IMR-90 (cell line): ENCODE results near the gene PDE6H. TPM values are rescaled to one million over a fixed set of nuclear protein-coding genes. Genes with fewer than 3 reads are reported as not detected.

ENCODE experiments used
- ATAC-seq: fragments of 200-7000 bp; cut with Tn5 transposase; 2 replicates; pipeline ENCODE4 v1.9.1; 2020; ENCODE audit warnings: low read depth, mild to moderate bottlenecking, moderate library complexity
- BruUV-seq: library from RNA; stranded (reverse); fragments of 400-500 nt; replicated peaks from 2 replicates; lab custom pipeline; 2021; lab: Mats Ljungman, UMichigan
- CTCF ChIA-PET: fragments of 300-600 bp; formaldehyde crosslinking; extraction: SDS; loops from one replicate; lab custom pipeline; 2021; ENCODE audit warnings: antibody characterized with exemption; lab: Yijun Ruan, JAX
- POLR2A ChIA-PET: fragments of 300-600 bp; sonication (Branson Sonifier 250); formaldehyde crosslinking; loops from one replicate; lab custom pipeline; 2022; ENCODE audit warnings: antibody characterized with exemption; ENCODE audit not compliant: unreplicated experiment; lab: Charles Lee
- DNase-seq: peaks from one replicate; pipeline ENCODE4 v3.0.0; 2013
- H2AFZ ChIP-seq: replicated peaks from 2 replicates; pipeline ENCODE3; 2013; ENCODE audit warnings: low read length, mild to moderate bottlenecking; ENCODE audit not compliant: poor library complexity
- H2AK5ac ChIP-seq: 2 replicates; pipeline ENCODE4 v1.6.1; 2013; ENCODE audit warnings: low read depth, low read length, inconsistent platforms
- H2AK9ac ChIP-seq: replicated peaks from 2 replicates; pipeline ENCODE3; 2013; ENCODE audit warnings: mild to moderate bottlenecking, low read depth, low read length, moderate library complexity; ENCODE audit not compliant: poor library complexity
- H2BK120ac ChIP-seq: 2 replicates; pipeline ENCODE4 v1.6.1; 2013; ENCODE audit warnings: low read depth, low read length, inconsistent platforms
- H2BK15ac ChIP-seq: 3 replicates; pipeline ENCODE4 v1.6.1; 2013; ENCODE audit warnings: low read depth, low read length, inconsistent platforms
- H2BK20ac ChIP-seq: 2 replicates; pipeline ENCODE4 v1.6.1; 2013; ENCODE audit warnings: low read depth, mild to moderate bottlenecking, inconsistent platforms, low read length, moderate library complexity
- H2BK5ac ChIP-seq: 2 replicates; pipeline ENCODE4 v1.6.1; 2013; ENCODE audit warnings: mild to moderate bottlenecking, low read depth, low read length, inconsistent platforms; ENCODE audit not compliant: poor library complexity, severe bottlenecking
- H3K14ac ChIP-seq: replicated peaks from 2 replicates; pipeline ENCODE4 v1.6.1; 2013; ENCODE audit warnings: low read depth, low read length, inconsistent platforms
- H3K18ac ChIP-seq: 2 replicates; pipeline ENCODE4 v1.6.1; 2013; ENCODE audit warnings: low read depth, low read length, control low read depth
- H3K23ac ChIP-seq: 2 replicates; pipeline ENCODE4 v1.6.1; 2013; ENCODE audit warnings: low read depth, low read length, inconsistent platforms
- H3K27ac ChIP-seq: 2 replicates; pipeline ENCODE4 v1.5.1; 2013; ENCODE audit warnings: mild to moderate bottlenecking, control low read depth, low read length; ENCODE audit not compliant: insufficient read depth
- H3K27me3 ChIP-seq: 2 replicates; pipeline ENCODE4 v1.6.1; 2013; ENCODE audit warnings: low read length; ENCODE audit not compliant: control insufficient read depth, insufficient read depth
- H3K36me3 ChIP-seq: 2 replicates; pipeline ENCODE4 v1.6.1; 2013; ENCODE audit warnings: low read length, mixed read lengths; ENCODE audit not compliant: control insufficient read depth, insufficient read depth
- H3K4ac ChIP-seq: 2 replicates; pipeline ENCODE4 v1.6.1; 2013; ENCODE audit warnings: low read depth, low read length, inconsistent platforms
- H3K4me1 ChIP-seq: 2 replicates; pipeline ENCODE4 v1.6.1; 2013; ENCODE audit warnings: low read length, mixed read lengths; ENCODE audit not compliant: control insufficient read depth, insufficient read depth
- H3K4me2 ChIP-seq: 2 replicates; pipeline ENCODE4 v1.6.1; 2013; ENCODE audit warnings: low read depth, mild to moderate bottlenecking, control low read depth, low read length, moderate library complexity
- H3K4me3 ChIP-seq: 2 replicates; pipeline ENCODE4 v1.5.1; 2013; ENCODE audit warnings: low read depth, mild to moderate bottlenecking, control low read depth, low read length, moderate library complexity; ENCODE audit not compliant: insufficient read depth
- H3K56ac ChIP-seq: 2 replicates; pipeline ENCODE4 v1.6.1; 2013; ENCODE audit warnings: low read length, inconsistent platforms; ENCODE audit not compliant: insufficient read depth; ENCODE audit errors: extremely low read depth
- H3K79me1 ChIP-seq, 2 experiments: 2 replicates each; pipeline ENCODE4 v1.6.1; 2013; ENCODE audit warnings: low read length in 2 of 2, inconsistent platforms in 1 of 2, low read depth in 1 of 2
- H3K9ac ChIP-seq: 2 replicates; pipeline ENCODE4 v1.6.1; 2013; ENCODE audit warnings: low read depth, low read length, control low read depth
- H3K9me1 ChIP-seq: 2 replicates; pipeline ENCODE4 v1.6.1; 2013; ENCODE audit warnings: low read length, inconsistent platforms; ENCODE audit not compliant: insufficient read depth
- H3K9me3 ChIP-seq: 2 replicates; pipeline ENCODE4 v1.6.1; 2013; ENCODE audit warnings: low read length; ENCODE audit not compliant: control insufficient read depth, insufficient read depth
- H4K20me1 ChIP-seq: 2 replicates; pipeline ENCODE4 v1.6.1; 2013; ENCODE audit warnings: low read length, inconsistent platforms; ENCODE audit not compliant: insufficient read depth
- H4K5ac ChIP-seq: 2 replicates; pipeline ENCODE4 v1.6.1; 2013; ENCODE audit warnings: mild to moderate bottlenecking, low read depth, low read length, control low read depth
- H4K8ac ChIP-seq, 2 experiments: 2 replicates each; pipeline ENCODE4 v1.6.1; 2013; ENCODE audit warnings: low read depth in 2 of 2, low read length in 2 of 2, control low read depth in 1 of 2, inconsistent platforms in 1 of 2
- H4K91ac ChIP-seq: 2 replicates; pipeline ENCODE4 v1.6.1; 2013; ENCODE audit warnings: low read depth, low read length, inconsistent platforms; ENCODE audit not compliant: insufficient read depth
- BHLHE40 ChIP-seq: fragments of 150-350 bp; IDR thresholded peaks from 2 replicates; pipeline ENCODE4 v1.6.1; 2016; ENCODE audit warnings: mild to moderate bottlenecking, low read depth, low read length
- CEBPB ChIP-seq: IDR thresholded peaks from 2 replicates; pipeline ENCODE4 v1.6.1; 2012; ENCODE audit warnings: low read depth, low read length, improper control_type of control experiment
- CHD1 ChIP-seq: IDR thresholded peaks from 2 replicates; pipeline ENCODE4 v1.6.1; 2012; ENCODE audit warnings: low read depth, low read length, improper control_type of control experiment
- ELK1 ChIP-seq: fragments of 150-350 bp; IDR thresholded peaks from 2 replicates; pipeline ENCODE4 v1.6.1; 2016; ENCODE audit warnings: low read depth, mild to moderate bottlenecking, low read length, moderate library complexity, borderline replicate concordance
- MAFK ChIP-seq: IDR thresholded peaks from 2 replicates; pipeline ENCODE4 v1.6.1; 2012; ENCODE audit warnings: low read depth, low read length, improper control_type of control experiment
- MAZ ChIP-seq: IDR thresholded peaks from 2 replicates; pipeline ENCODE4 v1.6.1; 2012; ENCODE audit warnings: low read depth, mild to moderate bottlenecking, low read length, improper control_type of control experiment, moderate library complexity, borderline replicate concordance
- MXI1 ChIP-seq: IDR thresholded peaks from 2 replicates; pipeline ENCODE4 v1.6.1; 2012; ENCODE audit warnings: low read depth, mild to moderate bottlenecking, low read length, moderate library complexity, borderline replicate concordance
- NFE2L2 ChIP-seq: fragments of 150-350 bp; IDR thresholded peaks from 2 replicates; pipeline ENCODE4 v1.6.1; 2016; ENCODE audit warnings: low read depth, mild to moderate bottlenecking, low read length
- POLR2A ChIP-seq: IDR thresholded peaks from 2 replicates; pipeline ENCODE4 v1.6.1; 2012; ENCODE audit warnings: mild to moderate bottlenecking, low read depth, low read length
- RCOR1 ChIP-seq: IDR thresholded peaks from 2 replicates; pipeline ENCODE4 v1.6.1; 2012; ENCODE audit warnings: mild to moderate bottlenecking, low read length, improper control_type of control experiment; ENCODE audit not compliant: insufficient replicate concordance
- RFX5 ChIP-seq: IDR thresholded peaks from 2 replicates; pipeline ENCODE4 v1.8.0; 2012; ENCODE audit warnings: low read depth, mild to moderate bottlenecking, low read length, moderate library complexity
- SMC3 ChIP-seq: fragments of 150-350 bp; IDR thresholded peaks from 2 replicates; pipeline ENCODE4 v1.6.1; 2016; ENCODE audit warnings: low read depth, mild to moderate bottlenecking, antibody characterized with exemption, low read length, moderate library complexity
- WGBS, 2 experiments: methylation state at CpG; one replicate each; pipeline versions ENCODE4 v1.1.5 to v1.1.7; 2013; ENCODE audit warnings: missing lambda C conversion rate in 2 of 2; ENCODE audit not compliant: insufficient read length in 1 of 2; ENCODE audit errors: extremely low coverage in 2 of 2; 5-methylcytosine and 5-hydroxymethylcytosine counted together
- dilution Hi-C: fragments of 300-500 bp; cut with HindIII; formaldehyde crosslinking; loops from one replicate; pipeline ENCODE4 v1.14.3; 2018; ENCODE audit warnings: low sequenced_read_pairs; ENCODE audit not compliant: unreplicated experiment
- in situ Hi-C: fragments of 300-500 bp; cut with MboI; formaldehyde crosslinking; loops from 3 replicates; pipeline ENCODE4 v1.14.3; 2019; ENCODE audit warnings: low sequenced_read_pairs, inconsistent platforms, mixed read lengths
- intact Hi-C: fragments of 100-400 bp; cut with micrococcal nuclease; formaldehyde crosslinking; loops from 2 replicates; pipeline ENCODE4 v1.10.0; 2022
- polyA plus RNA-seq, 3 experiments: library from polyadenylated mRNA; depleted of rRNA; stranded (reverse); fragments of >200 nt; gene quantifications; 2 replicates each; pipeline ENCODE4 v1.2.3, GENCODE V29; 2012; ENCODE audit warnings: low replicate concordance in 1 of 3
- total RNA-seq: library from RNA; depleted of rRNA; stranded (reverse); fragments of >200 nt; gene quantifications from 2 replicates; pipeline ENCODE4 v1.2.3, GENCODE V29; 2012
- TF ChIP-seq, protein P1 (sequence below): conservative IDR thresholded peaks from 2 replicates; pipeline ENCODE4 v1.5.1; 2012; ENCODE audit warnings: mild to moderate bottlenecking, low read depth, low read length, improper control_type of control experiment
- TF ChIP-seq, protein P2 (sequence below): fragments of 150-350 bp; IDR thresholded peaks from 2 replicates; pipeline ENCODE4 v1.6.1; 2017; ENCODE audit warnings: mild to moderate bottlenecking, antibody characterized with exemption, low read length, low read depth

Gene PDE6H
- total and polyA plus RNA-seq, 2 of the 4 experiments (the other 2 are of a cell fraction): not detected

DNA sequence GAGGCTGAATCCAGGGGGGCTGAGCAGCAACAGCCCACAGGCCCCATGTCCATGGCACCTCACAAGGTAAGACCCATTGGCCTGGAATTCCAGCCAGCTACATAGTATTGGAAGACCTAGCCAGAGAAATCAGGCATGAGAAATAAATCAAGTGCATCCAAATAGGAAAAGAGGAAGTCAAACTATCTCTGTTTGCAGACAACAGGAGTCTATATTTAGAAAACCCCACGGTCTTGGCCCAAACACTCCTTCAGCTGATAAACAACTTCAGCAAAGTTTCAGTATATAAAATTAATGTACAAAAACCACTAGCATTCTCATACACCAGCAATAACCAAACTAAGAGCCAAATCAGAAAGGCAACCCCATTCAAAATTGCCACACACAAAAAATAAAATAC, 16.9 kb downstream of the PDE6H start:
- in situ Hi-C loops: loop anchor here (25.0 kb wide), 1 partner anchor 752 kb away; no protein-coding TSS in a partner anchor

More for the DNA sequence above, 16.9 kb downstream of the PDE6H start:
- DNase-seq (no peak), ATAC-seq (no peak)
- Histone ChIP-seq H3K9me3 (no peaks in the 10 kb centered on the region), H3K79me1 (no peaks in the 10 kb centered on the region), H3K9me1 (peaks cover 7% of the 10 kb centered on the region; the same call in 1 of the 2 replicates), H3K4ac (no peak overlapping the region), H2BK20ac (no peak overlapping the region), H2BK5ac (no peak overlapping the region), H3K27ac (no peak overlapping the region), H4K5ac (no peak overlapping the region), H2AK5ac (no peak overlapping the region), H3K18ac (no peak overlapping the region), H2AK9ac (no peak overlapping the region), H4K8ac (no peak overlapping the region), H2BK120ac (no peak overlapping the region), H3K4me1 (peaks cover 7% of the 10 kb centered on the region), H3K36me3 (no peaks in the 10 kb centered on the region), H3K23ac (no peak overlapping the region), H4K20me1 (no peaks in the 10 kb centered on the region), H3K4me3 (no peak overlapping the region), H2BK15ac (no peak overlapping the region), H4K91ac (no peak overlapping the region), H3K14ac (no peak overlapping the region), H3K56ac (no peak overlapping the region), H3K27me3 (no peaks in the 10 kb centered on the region), H3K4me2 (no peak overlapping the region), H3K9ac (no peak overlapping the region), H2AFZ (no peak overlapping the region)
- dilution Hi-C loops: no loop called here
- POLR2A ChIA-PET: no interaction called here
- no peak for TF ChIP-seq RFX5
- no peak for TF ChIP-seq RCOR1
- TF ChIP-seq CEBPB: no peak
- no peak for TF ChIP-seq CHD1
- TF ChIP-seq MAZ: no peak
- TF ChIP-seq NFE2L2: no peak
- no peak for TF ChIP-seq MXI1
- TF ChIP-seq, protein P1, sequence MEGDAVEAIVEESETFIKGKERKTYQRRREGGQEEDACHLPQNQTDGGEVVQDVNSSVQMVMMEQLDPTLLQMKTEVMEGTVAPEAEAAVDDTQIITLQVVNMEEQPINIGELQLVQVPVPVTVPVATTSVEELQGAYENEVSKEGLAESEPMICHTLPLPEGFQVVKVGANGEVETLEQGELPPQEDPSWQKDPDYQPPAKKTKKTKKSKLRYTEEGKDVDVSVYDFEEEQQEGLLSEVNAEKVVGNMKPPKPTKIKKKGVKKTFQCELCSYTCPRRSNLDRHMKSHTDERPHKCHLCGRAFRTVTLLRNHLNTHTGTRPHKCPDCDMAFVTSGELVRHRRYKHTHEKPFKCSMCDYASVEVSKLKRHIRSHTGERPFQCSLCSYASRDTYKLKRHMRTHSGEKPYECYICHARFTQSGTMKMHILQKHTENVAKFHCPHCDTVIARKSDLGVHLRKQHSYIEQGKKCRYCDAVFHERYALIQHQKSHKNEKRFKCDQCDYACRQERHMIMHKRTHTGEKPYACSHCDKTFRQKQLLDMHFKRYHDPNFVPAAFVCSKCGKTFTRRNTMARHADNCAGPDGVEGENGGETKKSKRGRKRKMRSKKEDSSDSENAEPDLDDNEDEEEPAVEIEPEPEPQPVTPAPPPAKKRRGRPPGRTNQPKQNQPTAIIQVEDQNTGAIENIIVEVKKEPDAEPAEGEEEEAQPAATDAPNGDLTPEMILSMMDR: no peak
- no peak for TF ChIP-seq SMC3
- no peak for TF ChIP-seq BHLHE40
- TF ChIP-seq POLR2A: no peak
- no peak for TF ChIP-seq ELK1
- no peak for TF ChIP-seq MAFK
- TF ChIP-seq, protein P2, sequence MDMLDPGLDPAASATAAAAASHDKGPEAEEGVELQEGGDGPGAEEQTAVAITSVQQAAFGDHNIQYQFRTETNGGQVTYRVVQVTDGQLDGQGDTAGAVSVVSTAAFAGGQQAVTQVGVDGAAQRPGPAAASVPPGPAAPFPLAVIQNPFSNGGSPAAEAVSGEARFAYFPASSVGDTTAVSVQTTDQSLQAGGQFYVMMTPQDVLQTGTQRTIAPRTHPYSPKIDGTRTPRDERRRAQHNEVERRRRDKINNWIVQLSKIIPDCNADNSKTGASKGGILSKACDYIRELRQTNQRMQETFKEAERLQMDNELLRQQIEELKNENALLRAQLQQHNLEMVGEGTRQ: no peak
- CTCF ChIA-PET: no interaction called here
- intact Hi-C loops: loop anchor here (10.0 kb wide), 1 partner anchor 535 kb away; no protein-coding TSS in a partner anchor
- BruUV-seq: no TSS peak
- no CpG with 5 or more reads among the region's 1 CpG for WGBS, 2 experiments
